Left lung (tissue), 10 donors: ENCODE measurements around the gene RBM10. TPM values are rescaled to one million over a fixed set of nuclear protein-coding genes. Genes with fewer than 3 reads are reported as not detected.

Experiments
- ATAC-seq: fragments of 200-7000 bp; cut with Tn5 transposase; one replicate; pipeline ENCODE4 v1.9.1; 2020; ENCODE audit warnings: moderate library complexity
- DNase-seq, 4 donors: peaks; one replicate each; pipeline ENCODE4 v3.0.0-alpha.2; 2013 to 2020
- H3K27ac ChIP-seq, 2 donors: fragments of 200-600 bp; sonication (generic) in 1 of 2; one replicate each; pipeline versions ENCODE4 v1.5.0 to v1.8.0; 2020 to 2021
- H3K27me3 ChIP-seq, 2 donors: fragments of 200-600 bp; sonication (generic) in 1 of 2; one replicate each; pipeline versions ENCODE4 v1.5.0 to v1.8.0; 2020 to 2021
- H3K36me3 ChIP-seq, 2 donors: fragments of 200-600 bp; sonication (generic) in 1 of 2; one replicate each; pipeline versions ENCODE4 v1.5.0 to v1.8.0; 2020 to 2021
- H3K4me1 ChIP-seq, 2 donors: fragments of 200-600 bp; one replicate each; pipeline ENCODE4 v1.8.0; 2021
- H3K4me3 ChIP-seq, 2 donors: fragments of 200-600 bp; sonication (generic) in 1 of 2; one replicate each; pipeline versions ENCODE4 v1.5.0 to v1.8.0; 2020 to 2021; ENCODE audit warnings: mild to moderate bottlenecking in 1 of 2
- H3K9me3 ChIP-seq, 2 donors: fragments of 200-600 bp; sonication (generic) in 1 of 2; one replicate each; pipeline versions ENCODE4 v1.5.0 to v1.8.0; 2020 to 2021
- CTCF ChIP-seq, 2 donors: fragments of 200-600 bp; sonication (generic) in 1 of 2; IDR thresholded peaks; one replicate each; pipeline versions ENCODE4 v1.5.0 to v1.8.0; 2021; ENCODE audit warnings: antibody characterized with exemption in 2 of 2
- intact Hi-C, 2 donors: fragments of 100-400 bp; cut with DNase I; formaldehyde crosslinking; loops; one replicate each; pipeline versions ENCODE4 v1.11.2 to v1.14.2; 2022
- polyA plus RNA-seq, 6 donors: library from polyadenylated mRNA; unstranded; fragments of 120-200 nt; gene quantifications; one replicate each; pipeline ENCODE4 v1.2.1, GENCODE V29; 2013; ENCODE audit not compliant: insufficient read length in 6 of 6
- total RNA-seq, 2 donors: library from RNA; stranded (reverse); fragmentation: NEBNext Ultra II Directional; extraction: Animal tissue kit (Norgen Biotek cat#: 25700); gene quantifications; one replicate each; pipeline ENCODE4 v1.2.1, GENCODE V29; 2021
- donor health status: DM: no; HTN: yes; CAD: no.
- donor health status: DM: no; HTN: no; CAD: no.

RBM10 gene
- total and polyA plus RNA-seq, 8 donors = 31.6 to 57.8 (median 51.0) TPM

GRCh38 chrX:47177079-47177478 lies 32.1 kb downstream of the RBM10 start:
- peaks cover 0 to 97% of the 10 kb centered on the region in 2 donors for H3K36me3 ChIP-seq

GRCh38 chrX:47178337-47178736 lies 33.3 kb downstream of the RBM10 start:
- ATAC-seq (no peak), DNase-seq (peak in 1 of 4 donors; percentile 27)
- Histone ChIP-seq H3K4me3 (no peak overlapping the region), H3K36me3 (peaks cover 0 to 97% of the 10 kb centered on the region in 2 donors), H3K4me1 (no peaks in the 10 kb centered on the region), H3K27me3 (peaks cover 0 to 5% of the 10 kb centered on the region in 2 donors), H3K27ac (no peak overlapping the region), H3K9me3 (no peaks in the 10 kb centered on the region)
- intact Hi-C loops = no loop called here
- TF ChIP-seq CTCF (IDR thresholded peaks at IDR 0.05) = no peak

More at GRCh38 chrX:47177079-47177478, 32.1 kb downstream of the RBM10 start:
- Histone ChIP-seq H3K4me1 (no peaks in the 10 kb centered on the region), H3K4me3 (no peak overlapping the region), H3K9me3 (no peaks in the 10 kb centered on the region), H3K27ac (no peak overlapping the region), H3K27me3 (peaks cover 0 to under 1% of the 10 kb centered on the region in 2 donors)
- peak in 1 of 4 donors; percentile 10 for DNase-seq
- TF ChIP-seq CTCF (IDR thresholded peaks at IDR 0.05) = no peak
- ATAC-seq = no peak
- intact Hi-C loops = no loop called here

- no peaks in the 10 kb centered on the region for H3K4me1 ChIP-seq
- no peak overlapping the region for H3K4me3 ChIP-seq
- DNase-seq (peak in 1 of 4 donors; percentile 19), ATAC-seq (no peak)
- no peak for TF ChIP-seq CTCF (IDR thresholded peaks at IDR 0.05)
- peaks cover 0 to 100% of the 10 kb centered on the region in 2 donors for H3K36me3 ChIP-seq
- no peaks in the 10 kb centered on the region for H3K9me3 ChIP-seq
- no peak overlapping the region for H3K27ac ChIP-seq
- intact Hi-C loops = no loop called here
- peaks cover 0 to 5% of the 10 kb centered on the region in 2 donors for H3K27me3 ChIP-seq
Observed at GRCh38 chrX:47179221-47179927, 34.4 kb downstream of the RBM10 start.

GRCh38 chrX:47179928-47180255 lies 34.9 kb downstream of the RBM10 start:
- Histone ChIP-seq H3K9me3 (no peaks in the 10 kb centered on the region), H3K27me3 (peaks cover 0 to 5% of the 10 kb centered on the region in 2 donors), H3K36me3 (peaks cover 0 to 100% of the 10 kb centered on the region in 2 donors), H3K4me1 (no peaks in the 10 kb centered on the region), H3K4me3 (no peak overlapping the region), H3K27ac (no peak overlapping the region)
- intact Hi-C loops = no loop called here
- peak in 1 of 4 donors; percentile 15 for DNase-seq
- ATAC-seq = no peak
- no peak for TF ChIP-seq CTCF (IDR thresholded peaks at IDR 0.05)

- ATAC-seq = no peak
- intact Hi-C loops = no loop called here
- Histone ChIP-seq H3K4me3 (no peak overlapping the region), H3K9me3 (no peaks in the 10 kb centered on the region), H3K27ac (no peak overlapping the region), H3K4me1 (no peaks in the 10 kb centered on the region), H3K36me3 (peaks cover 0 to 100% of the 10 kb centered on the region in 2 donors), H3K27me3 (peaks cover 0 to 5% of the 10 kb centered on the region in 2 donors)
- no peak for TF ChIP-seq CTCF (IDR thresholded peaks at IDR 0.05)
- no peak for DNase-seq
Observed at GRCh38 chrX:47180346-47180745, 35.3 kb downstream of the RBM10 start.
